ENCODE data around the gene CYP1A1. TPM values are rescaled to one million over a fixed set of nuclear protein-coding genes. Genes with fewer than 3 reads are reported as not detected.

Gene CYP1A1
- total RNA-seq, 1 donor: not detected

DNA sequence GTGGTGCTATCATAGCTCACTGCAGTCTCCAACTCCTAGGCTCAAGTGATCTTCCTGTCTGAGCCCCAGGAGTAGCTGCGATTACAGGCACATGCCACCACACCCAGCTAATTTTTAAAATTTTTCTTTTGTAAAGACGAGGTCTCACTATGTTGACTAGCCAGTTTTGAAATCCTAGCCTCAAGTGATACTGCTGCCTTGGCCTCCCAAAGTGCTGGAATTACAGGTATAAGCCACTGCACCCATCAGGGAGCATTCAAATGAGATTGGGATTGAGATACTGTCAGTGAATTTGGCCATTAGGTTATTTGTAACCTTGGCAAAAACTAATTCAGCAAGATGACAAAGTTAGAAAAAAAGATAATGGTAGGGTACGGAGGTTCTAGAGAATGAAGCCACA lies 51.2 kb downstream of the CYP1A1 start:
- TF ChIP-seq, protein P1, sequence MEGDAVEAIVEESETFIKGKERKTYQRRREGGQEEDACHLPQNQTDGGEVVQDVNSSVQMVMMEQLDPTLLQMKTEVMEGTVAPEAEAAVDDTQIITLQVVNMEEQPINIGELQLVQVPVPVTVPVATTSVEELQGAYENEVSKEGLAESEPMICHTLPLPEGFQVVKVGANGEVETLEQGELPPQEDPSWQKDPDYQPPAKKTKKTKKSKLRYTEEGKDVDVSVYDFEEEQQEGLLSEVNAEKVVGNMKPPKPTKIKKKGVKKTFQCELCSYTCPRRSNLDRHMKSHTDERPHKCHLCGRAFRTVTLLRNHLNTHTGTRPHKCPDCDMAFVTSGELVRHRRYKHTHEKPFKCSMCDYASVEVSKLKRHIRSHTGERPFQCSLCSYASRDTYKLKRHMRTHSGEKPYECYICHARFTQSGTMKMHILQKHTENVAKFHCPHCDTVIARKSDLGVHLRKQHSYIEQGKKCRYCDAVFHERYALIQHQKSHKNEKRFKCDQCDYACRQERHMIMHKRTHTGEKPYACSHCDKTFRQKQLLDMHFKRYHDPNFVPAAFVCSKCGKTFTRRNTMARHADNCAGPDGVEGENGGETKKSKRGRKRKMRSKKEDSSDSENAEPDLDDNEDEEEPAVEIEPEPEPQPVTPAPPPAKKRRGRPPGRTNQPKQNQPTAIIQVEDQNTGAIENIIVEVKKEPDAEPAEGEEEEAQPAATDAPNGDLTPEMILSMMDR (IDR thresholded peaks at IDR 0.05; ENCODE audit: insufficient read depth, low read depth, low read length): no peak
- no peak for DNase-seq (ENCODE audit: low read depth)

DNA sequence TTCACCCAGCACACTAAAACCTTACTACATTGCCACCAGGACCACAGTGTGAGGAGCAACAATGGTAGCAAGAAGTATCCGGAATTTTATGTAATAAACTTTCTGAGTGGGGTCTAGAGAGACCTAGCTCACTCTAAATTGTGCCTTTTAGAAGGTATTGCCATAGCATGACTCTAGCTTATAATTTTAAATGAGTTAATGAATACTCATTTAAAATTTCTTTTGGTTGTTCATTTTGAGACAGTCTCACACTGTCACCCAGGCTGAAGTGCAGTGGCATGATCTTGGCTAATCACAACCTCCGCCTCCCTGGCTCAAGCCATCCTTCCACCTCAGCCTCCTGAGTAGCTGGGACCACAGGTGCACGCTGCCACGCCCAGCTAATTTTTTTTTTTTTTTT lies 55.7 kb downstream of the CYP1A1 start:
- TF ChIP-seq, protein P1 (IDR thresholded peaks at IDR 0.05; ENCODE audit: insufficient read depth, low read depth, low read length): no peak
- no peak for DNase-seq (ENCODE audit: low read depth)
- H3K4me3 ChIP-seq (ENCODE audit: low read depth, low read length): no peak overlapping the region

More for the DNA sequence above, 51.2 kb downstream of the CYP1A1 start:
- H3K4me3 ChIP-seq (ENCODE audit: low read depth, low read length): no peak overlapping the region

Other genes with a start within 250 kb of the CYP1A1 start
- 1.9 and 2.6 TPM in 2 replicates for gene ARID3B, start 184.3 kb downstream of the CYP1A1 start, total RNA-seq
- gene CLK3, start 109.7 kb downstream of the CYP1A1 start, total RNA-seq: 33.2 and 38.4 TPM in 2 replicates
- 9.7 and 11.7 TPM in 2 replicates for gene EDC3, start 29.5 kb downstream of the CYP1A1 start, total RNA-seq
- gene CYP1A2, start 23.3 kb upstream of the CYP1A1 start, total RNA-seq: not detected in 2 replicates
- 32.2 and 33.2 TPM in 2 replicates for gene CSK, start 56.6 kb upstream of the CYP1A1 start, total RNA-seq
- not detected in 2 replicates for gene LMAN1L, start 87.3 kb upstream of the CYP1A1 start, total RNA-seq
- gene CPLX3, start 101.1 kb upstream of the CYP1A1 start, total RNA-seq: not detected in 2 replicates
- 15.5 and 17.3 TPM in 2 replicates for gene ULK3, start 117.6 kb upstream of the CYP1A1 start, total RNA-seq
- gene SCAMP2, start 147.8 kb upstream of the CYP1A1 start, total RNA-seq: 25.1 and 33.7 TPM in 2 replicates
- gene MPI, start 164.5 kb upstream of the CYP1A1 start, total RNA-seq: 38.0 and 41.5 TPM in 2 replicates
- 39.0 and 41.5 TPM in 2 replicates for gene FAM219B, start 181.3 kb upstream of the CYP1A1 start, total RNA-seq
- gene COX5A, start 212.5 kb upstream of the CYP1A1 start, total RNA-seq: 33.7 and 47.4 TPM in 2 replicates
- 2.6 and 11.0 TPM in 2 replicates for gene RPP25, start 231.2 kb upstream of the CYP1A1 start, total RNA-seq

All from fibroblast of villous mesenchyme (primary cell).